Epithelial cell of proximal tubule (primary cell): Measurements from ENCODE around the gene KLHL29. TPM values are rescaled to one million over a fixed set of nuclear protein-coding genes. Genes with fewer than 3 reads are reported as not detected.

Experiments
- DNase-seq: peaks from one replicate; pipeline ENCODE4 v3.0.0-alpha.2; 2011; ENCODE audit warnings: low read depth
- H3K4me3 ChIP-seq: 2 replicates; pipeline ENCODE4 v1.5.1; 2011; ENCODE audit warnings: low read depth, mild to moderate bottlenecking, low read length
- CTCF ChIP-seq: conservative IDR thresholded peaks from 2 replicates; pipeline ENCODE4 v1.5.1; 2012; ENCODE audit warnings: low read depth, mild to moderate bottlenecking, low read length
- total RNA-seq: library from RNA; depleted of rRNA; stranded (reverse); fragments of >200 nt; gene quantifications from 2 replicates; pipeline ENCODE4 v1.2.3, GENCODE V29; 2015

KLHL29 gene
- total RNA-seq, 1 donor from 2014 or later, result 12.0 TPM

GRCh38 chr2:23468474-23469141, 83.6 kb downstream of the KLHL29 start:
- TF ChIP-seq CTCF, result no peak
- H3K4me3 ChIP-seq, result no peak overlapping the region
- no peak for DNase-seq

DNA sequence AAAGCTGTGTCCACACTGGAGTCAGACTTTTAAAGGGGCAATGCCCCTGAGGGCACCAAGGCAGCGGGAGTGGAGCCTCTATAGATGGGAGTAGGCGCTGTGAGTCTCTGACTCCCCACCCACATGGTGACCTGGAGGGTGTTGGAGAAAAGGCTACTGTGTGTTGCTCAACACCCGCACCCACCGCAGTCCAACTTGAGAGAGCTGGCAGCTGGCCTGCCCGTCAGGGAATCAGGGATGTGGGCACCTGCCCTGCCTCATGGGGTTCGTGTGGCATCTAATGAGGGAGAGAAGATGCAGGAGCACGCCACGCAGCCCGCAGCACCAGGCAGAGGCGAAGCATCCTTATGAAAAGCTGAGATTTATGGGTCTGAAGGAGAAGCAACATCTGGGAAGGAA, 84.2 kb downstream of the KLHL29 start:
- no peak for DNase-seq
- no peak for TF ChIP-seq CTCF
- H3K4me3 ChIP-seq, result no peak overlapping the region

GRCh38 chr2:23475036-23475435, 90.1 kb downstream of the KLHL29 start:
- no peak overlapping the region for H3K4me3 ChIP-seq
- DNase-seq, result no peak
- no peak for TF ChIP-seq CTCF

GRCh38 chr2:23475473-23475872, 90.5 kb downstream of the KLHL29 start:
- H3K4me3 ChIP-seq, result no peak overlapping the region
- TF ChIP-seq CTCF, result no peak
- no peak for DNase-seq

- DNase-seq, result no peak
- no peak for TF ChIP-seq CTCF
- no peak overlapping the region for H3K4me3 ChIP-seq
Measured at GRCh38 chr2:23476786-23477185, 91.8 kb downstream of the KLHL29 start.

- no peak for DNase-seq
- no peak overlapping the region for H3K4me3 ChIP-seq
- no peak for TF ChIP-seq CTCF
Measured at GRCh38 chr2:23477392-23477791, 92.4 kb downstream of the KLHL29 start.

DNA sequence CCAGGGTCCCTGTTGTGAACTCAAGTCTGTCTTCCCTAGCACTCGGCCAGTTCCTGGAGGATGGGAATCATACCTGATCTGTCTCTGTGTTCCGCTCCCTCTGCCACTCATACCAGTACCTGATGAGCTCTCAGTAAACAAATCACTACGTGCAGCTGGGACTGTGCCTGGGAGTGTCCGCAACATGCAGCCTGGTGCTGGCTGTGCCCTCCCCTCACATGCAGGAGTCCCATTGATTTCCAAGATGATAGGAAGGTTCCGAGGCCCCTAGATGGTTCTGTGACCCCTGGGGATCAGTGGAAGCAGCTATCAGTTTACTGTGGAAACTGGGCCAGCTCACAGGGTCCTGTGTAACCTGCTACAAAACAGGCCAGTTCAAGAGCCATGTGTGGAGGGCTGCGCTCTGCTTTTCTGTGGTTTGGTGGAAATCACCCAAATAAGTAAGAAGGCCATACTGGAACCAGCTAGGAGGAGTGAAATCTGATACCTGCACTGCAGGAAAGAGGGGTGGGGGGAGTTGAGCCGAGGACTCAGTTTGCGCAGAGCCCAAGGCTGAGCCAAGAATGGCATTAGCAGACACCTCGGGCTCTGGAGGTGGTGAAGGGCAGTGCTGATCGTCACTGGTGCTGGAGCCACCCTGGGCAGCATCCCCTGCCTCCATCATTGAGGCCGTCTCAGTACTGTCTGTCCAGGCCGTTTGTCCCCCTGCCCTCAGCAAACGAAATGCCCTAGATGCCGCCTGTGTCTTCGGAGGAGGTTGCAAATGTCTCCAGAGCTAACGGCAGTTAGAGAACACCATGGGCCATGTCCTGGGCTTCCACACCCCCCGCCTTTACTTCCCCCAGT, 93.3 kb downstream of the KLHL29 start:
- no peak for TF ChIP-seq CTCF

More for the DNA sequence above, 93.3 kb downstream of the KLHL29 start:
- no peak overlapping the region for H3K4me3 ChIP-seq
- DNase-seq, result no peak
